H1 (cell line): ENCODE results near the gene ZMIZ1. TPM values are rescaled to one million over a fixed set of nuclear protein-coding genes. Genes with fewer than 3 reads are reported as not detected.

ENCODE experiments used
- CTCF ChIA-PET: fragments of 300-600 bp; sonication (Branson Sonifier 250); formaldehyde crosslinking; loops from one replicate; lab custom pipeline; 2021; ENCODE audit not compliant: partially characterized antibody; lab: Charles Lee
- POLR2A ChIA-PET: fragments of 300-600 bp; sonication (Branson Sonifier 250); formaldehyde crosslinking; loops from one replicate; lab custom pipeline; 2021; ENCODE audit warnings: inconsistent platforms; ENCODE audit not compliant: partially characterized antibody; lab: Charles Lee
- DNase-seq, 2 experiments: peaks; one replicate each; pipeline versions ENCODE4 v3.0.0 to v3.0.0-alpha.2; 2010 to 2022; ENCODE audit warnings: low spot score in 2 of 2, low read depth in 1 of 2, mixed read lengths in 1 of 2
- FAIRE-seq: peaks from 2 replicates; lab custom pipeline; 2011; peaks lifted over from hg19 to GRCh38; lab: Jason Lieb, UNC
- H2AFZ ChIP-seq: 2 replicates; pipeline ENCODE4 v1.8.1; 2012; ENCODE audit warnings: low read length, inconsistent platforms
- H2AK5ac ChIP-seq: 2 replicates; pipeline ENCODE4 v1.6.1; 2013; ENCODE audit warnings: low read depth, low read length
- H2BK120ac ChIP-seq: replicated peaks from 2 replicates; pipeline ENCODE3; 2013; ENCODE audit warnings: low read depth, low read length, inconsistent platforms
- H2BK12ac ChIP-seq: 2 replicates; pipeline ENCODE4 v1.6.1; 2013; ENCODE audit warnings: low read depth, low read length
- H2BK15ac ChIP-seq: 2 replicates; pipeline ENCODE4 v1.6.1; 2013; ENCODE audit warnings: low read length
- H2BK20ac ChIP-seq: 2 replicates; pipeline ENCODE4 v1.6.1; 2013; ENCODE audit warnings: low read length
- H2BK5ac ChIP-seq: 2 replicates; pipeline ENCODE4 v1.6.1; 2013; ENCODE audit warnings: low read depth, low read length
- H3K14ac ChIP-seq: 2 replicates; pipeline ENCODE4 v1.6.1; 2013; ENCODE audit warnings: inconsistent platforms; ENCODE audit not compliant: insufficient read length
- H3K18ac ChIP-seq: 2 replicates; pipeline ENCODE4 v1.6.1; 2013; ENCODE audit warnings: low read length; ENCODE audit errors: extremely low read depth
- H3K23ac ChIP-seq: 2 replicates; pipeline ENCODE4 v1.6.1; 2013; ENCODE audit warnings: inconsistent platforms; ENCODE audit not compliant: insufficient read length
- H3K23me2 ChIP-seq: 2 replicates; pipeline ENCODE4 v1.6.1; 2013; ENCODE audit warnings: low read depth, low read length
- H3K27ac ChIP-seq: 2 replicates; pipeline ENCODE4 v1.6.1; 2011; ENCODE audit warnings: low read depth, low read length, inconsistent platforms
- H3K27me3 ChIP-seq, 4 experiments: replicated peaks in 1 of 4; 1 replicate in 1 of 4; 2 replicates in 3 of 4; pipeline versions ENCODE4 v1.6.1 to v1.8.1; 2011 to 2013; ENCODE audit warnings: low read length in 3 of 4, mild to moderate bottlenecking in 3 of 4, inconsistent platforms in 2 of 4, mixed read lengths in 2 of 4, moderate library complexity in 1 of 4; ENCODE audit not compliant: control insufficient read depth in 3 of 4, insufficient read depth in 3 of 4; ENCODE audit errors: extremely low read depth in 1 of 4
- H3K36me3 ChIP-seq, 4 experiments: 2 replicates each; pipeline versions ENCODE4 v1.6.1 to v1.8.1; 2011 to 2013; ENCODE audit warnings: mild to moderate bottlenecking in 4 of 4, low read length in 3 of 4, moderate library complexity in 2 of 4, control low read depth in 1 of 4, inconsistent platforms in 1 of 4; ENCODE audit not compliant: insufficient read depth in 4 of 4, control insufficient read depth in 2 of 4
- H3K4ac ChIP-seq: replicated peaks from 2 replicates; pipeline ENCODE3; 2013; ENCODE audit warnings: low read length, low read depth, mixed read lengths, inconsistent platforms; ENCODE audit not compliant: insufficient read length
- H3K4me1 ChIP-seq, 4 experiments: replicated peaks in 1 of 4; 1 replicate in 1 of 4; 2 replicates in 3 of 4; pipeline versions ENCODE4 v1.6.1 to v1.8.1; 2011 to 2013; ENCODE audit warnings: low read length in 3 of 4, inconsistent platforms in 2 of 4, mixed read lengths in 1 of 4; ENCODE audit not compliant: insufficient read depth in 4 of 4, control insufficient read depth in 3 of 4
- H3K4me2 ChIP-seq, 2 experiments: 2 replicates each; pipeline versions ENCODE4 v1.6.1 to v1.8.1; 2011 to 2013; ENCODE audit warnings: low read depth in 2 of 2, low read length in 2 of 2, control low read depth in 1 of 2, inconsistent platforms in 1 of 2, mild to moderate bottlenecking in 1 of 2; ENCODE audit not compliant: insufficient read depth in 1 of 2
- H3K4me3 ChIP-seq, 4 experiments: fragments of 200-600, 300-600 bp in 1 of 4; sonication (generic), shearing (Covaris generic), sonication (Bioruptor Twin) in 1 of 4; 2 replicates each; pipeline versions ENCODE4 v1.5.1 to v1.8.1; 2011 to 2016; ENCODE audit warnings: low read length in 4 of 4, low read depth in 3 of 4, control low read depth in 2 of 4, inconsistent platforms in 2 of 4, mild to moderate bottlenecking in 2 of 4, mixed read lengths in 1 of 4, moderate library complexity in 1 of 4; ENCODE audit not compliant: insufficient read depth in 2 of 4; ENCODE audit errors: extremely low read depth in 1 of 4
- H3K56ac ChIP-seq: replicated peaks from 2 replicates; pipeline ENCODE3; 2013; ENCODE audit warnings: low read depth, mild to moderate bottlenecking, mixed read lengths, low read length, inconsistent platforms; ENCODE audit not compliant: insufficient read length
- H3K79me1 ChIP-seq: 2 replicates; pipeline ENCODE4 v1.6.1; 2013; ENCODE audit warnings: low read depth, low read length, control low read depth
- H3K79me2 ChIP-seq, 2 experiments: 2 replicates each; pipeline versions ENCODE4 v1.6.1 to v1.8.1; 2012 to 2013; ENCODE audit warnings: low read length in 2 of 2, mild to moderate bottlenecking in 2 of 2, inconsistent platforms in 1 of 2; ENCODE audit not compliant: insufficient read depth in 2 of 2, control insufficient read depth in 1 of 2
- H3K9ac ChIP-seq, 4 experiments: replicated peaks in 1 of 4; 1 replicate in 1 of 4; 2 replicates in 3 of 4; pipeline versions ENCODE4 v1.6.1 to v1.8.1; 2011 to 2013; ENCODE audit warnings: low read depth in 3 of 4, low read length in 3 of 4, control low read depth in 2 of 4, mild to moderate bottlenecking in 2 of 4, moderate library complexity in 2 of 4, inconsistent platforms in 1 of 4; ENCODE audit errors: extremely low read depth in 1 of 4
- H3K9me3 ChIP-seq, 2 experiments: 2 replicates each; pipeline versions ENCODE4 v1.6.1 to v1.8.1; 2012 to 2013; ENCODE audit warnings: mild to moderate bottlenecking in 2 of 2, moderate library complexity in 2 of 2, control low read depth in 1 of 2, inconsistent platforms in 1 of 2, low read depth in 1 of 2, low read length in 1 of 2, mixed read lengths in 1 of 2; ENCODE audit not compliant: insufficient read depth in 2 of 2
- H4K20me1 ChIP-seq, 2 experiments: replicated peaks in 1 of 2; 2 replicates each; pipeline versions ENCODE3 to v1.8.1; 2011 to 2013; ENCODE audit warnings: inconsistent platforms in 2 of 2, low read length in 2 of 2, mild to moderate bottlenecking in 1 of 2; ENCODE audit not compliant: insufficient read depth in 2 of 2, control insufficient read depth in 1 of 2
- H4K5ac ChIP-seq: 2 replicates; pipeline ENCODE4 v1.6.1; 2013; ENCODE audit warnings: low read length, low read depth, mixed read lengths, inconsistent platforms; ENCODE audit not compliant: insufficient read length
- H4K8ac ChIP-seq: 2 replicates; pipeline ENCODE4 v1.8.0; 2013; ENCODE audit warnings: mild to moderate bottlenecking, moderate library complexity, low read length, inconsistent platforms; ENCODE audit not compliant: insufficient read depth; ENCODE audit errors: extremely low read depth
- H4K91ac ChIP-seq: replicated peaks from 2 replicates; pipeline ENCODE3; 2013; ENCODE audit warnings: low read length, mixed read lengths, inconsistent platforms; ENCODE audit not compliant: insufficient read length
- CTCF ChIP-seq, 3 experiments: IDR thresholded peaks; 1 replicate in 2 of 3; 2 replicates in 1 of 3; pipeline versions ENCODE4 v1.5.1 to v1.6.1; 2011; ENCODE audit warnings: low read length in 3 of 3, mild to moderate bottlenecking in 3 of 3, inconsistent platforms in 2 of 3, low read depth in 1 of 3, moderate library complexity in 1 of 3; ENCODE audit not compliant: insufficient read depth in 1 of 3; ENCODE audit errors: control extremely low read depth in 1 of 3
- E2F6 ChIP-seq: IDR thresholded peaks from 2 replicates; pipeline ENCODE4 v1.6.1; 2012; ENCODE audit warnings: inconsistent platforms
- GABPA ChIP-seq: IDR thresholded peaks from 2 replicates; pipeline ENCODE4 v1.6.1; 2011; ENCODE audit warnings: mild to moderate bottlenecking, low read length, moderate library complexity, borderline replicate concordance; ENCODE audit not compliant: insufficient read depth
- HDAC6 ChIP-seq: IDR thresholded peaks from one replicate; pipeline ENCODE4 v1.7.1; 2012; ENCODE audit warnings: low read depth, mild to moderate bottlenecking, inconsistent platforms, low read length, moderate library complexity
- NANOG ChIP-seq: IDR thresholded peaks from 2 replicates; pipeline ENCODE4 v1.6.1; 2011; ENCODE audit warnings: low read length, low read depth, mild to moderate bottlenecking, inconsistent platforms; ENCODE audit not compliant: insufficient read depth, poor library complexity, severe bottlenecking
- RNF2 ChIP-seq: fragments of 200-900, 300-1000 bp; sonication (generic); IDR thresholded peaks from 2 replicates; pipeline ENCODE4 v1.7.1; 2016; ENCODE audit warnings: borderline replicate concordance, low read depth, mild to moderate bottlenecking, antibody characterized with exemption, low read length; ENCODE audit not compliant: poor library complexity, severe bottlenecking; ENCODE audit errors: missing control alignments
- SIN3A ChIP-seq, 2 experiments: IDR thresholded peaks in 1 of 2; conservative IDR thresholded peaks in 1 of 2; 2 replicates each; pipeline ENCODE4 v1.6.1; 2011 to 2012; ENCODE audit warnings: low read length in 2 of 2, improper control_type of control experiment in 1 of 2, low read depth in 1 of 2, mild to moderate bottlenecking in 1 of 2
- SP4 ChIP-seq: IDR thresholded peaks from 2 replicates; pipeline ENCODE4 v1.6.1; 2012; ENCODE audit warnings: low read length, inconsistent platforms
- WGBS, 2 experiments: shearing (Covaris generic) in 1 of 2; methylation state at CpG; one replicate each; pipeline versions ENCODE4 v1.1.6 to v1.1.7; 2013 to 2015; ENCODE audit warnings: low lambda C conversion rate in 2 of 2, mixed read lengths in 2 of 2, inconsistent platforms in 1 of 2, low coverage in 1 of 2, missing lambda C conversion rate in 1 of 2; ENCODE audit not compliant: insufficient replicate concordance in 2 of 2, insufficient coverage in 1 of 2, insufficient read length in 1 of 2; ENCODE audit errors: extremely low coverage in 1 of 2, missing lambda C conversion rate in 1 of 2; 5-methylcytosine and 5-hydroxymethylcytosine counted together
- polyA plus RNA-seq, 7 experiments: library from polyadenylated mRNA; depleted of rRNA in 3 of 7; stranded (reverse) in 5 of 7; unstranded in 2 of 7; fragments of >200 nt in 5 of 7; fragments of 200-250 nt in 2 of 7; gene quantifications; 1 replicate in 5 of 7; 2 replicates in 1 of 7; 4 replicates in 1 of 7; pipeline versions ENCODE4 v1.2.1 to v1.2.3, GENCODE V29; 2011 to 2013; ENCODE audit warnings: missing spikeins in 2 of 7, mixed read lengths in 2 of 7
- total RNA-seq: library from RNA; stranded (reverse); fragmentation: NEBNext Ultra II Directional; extraction: Animal tissue kit (Norgen Biotek cat#: 25700); gene quantifications from 2 replicates; pipeline ENCODE4 v1.2.1, GENCODE V29; 2021

The ZMIZ1 gene
- total and polyA plus RNA-seq, 2 of the 8 experiments (the other 6 are each of a cell fraction or from before 2014, with no cell fraction given), result 8.1 to 28.0 TPM

DNA sequence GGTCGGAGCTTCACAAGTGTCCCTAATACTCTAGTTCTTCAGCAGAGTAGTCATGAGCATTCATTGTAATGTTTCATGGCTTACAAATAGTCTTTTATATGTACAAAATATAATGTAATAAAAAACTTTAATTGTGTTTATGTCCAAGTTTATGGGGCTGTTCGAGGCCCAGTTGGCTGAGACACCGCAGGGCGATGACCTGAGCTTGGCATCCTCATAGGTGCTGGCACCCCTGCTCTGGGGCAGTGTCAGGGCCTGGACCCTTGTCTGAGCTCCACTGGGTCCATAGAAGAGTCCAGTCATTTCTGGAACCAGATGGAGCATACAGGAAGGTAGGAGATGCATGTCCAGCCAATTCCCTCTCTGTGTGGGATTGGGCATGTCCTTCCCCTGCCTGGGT, 12.9 kb upstream of the ZMIZ1 start:
- Histone ChIP-seq H3K4me3 (no peak overlapping the region), H2AFZ (no peak overlapping the region), H3K9me3 (no peaks in the 10 kb centered on the region), H4K91ac (no peak overlapping the region), H3K27me3 (peaks cover 0 to 12% (median 0%) of the 10 kb centered on the region in 4 experiments; a peak in 2 of 7 replicates), H2BK20ac (no peak overlapping the region), H3K4me1 (peaks cover 0 to 34% (median 16%) of the 10 kb centered on the region in 4 experiments; a peak in 6 of 7 replicates), H2BK120ac (no peak overlapping the region), H4K8ac (no peak overlapping the region), H2AK5ac (no peak overlapping the region), H3K79me1 (no peaks in the 10 kb centered on the region), H3K79me2 (no peaks in the 10 kb centered on the region), H2BK12ac (no peak overlapping the region), H3K23ac (no peak overlapping the region), H3K4ac (no peak overlapping the region), H3K36me3 (no peaks in the 10 kb centered on the region), H4K5ac (no peak overlapping the region), H2BK5ac (no peak overlapping the region), H3K56ac (no peak overlapping the region), H3K9ac (no peak overlapping the region), H3K23me2 (no peaks in the 10 kb centered on the region), H3K18ac (0 out of 2 replicates have a peak overlapping the region, but pooled peaks have one; percentile 27), H3K4me2 (no peak overlapping the region), H3K14ac (no peak overlapping the region), H2BK15ac (no peak overlapping the region), H3K27ac (no peak overlapping the region), H4K20me1 (no peaks in the 10 kb centered on the region)
- WGBS, 2 experiments, result 88% methylated on average over 4 of the region's 4 CpGs; no CpG with 5 or more reads in 1 of the 2 experiments
- FAIRE-seq (no peak), DNase-seq (no peak)
- CTCF ChIA-PET, result interaction anchor here (0.6 to 1.9 kb wide), 6 partner anchors 10 to 936 kb away, joined by 3 to 4 read pairs (median 4); no protein-coding TSS in a partner anchor
- POLR2A ChIA-PET, result no interaction called here
- TF ChIP-seq HDAC6, result no peak
- no peak for TF ChIP-seq NANOG
- no peak for TF ChIP-seq SP4
- TF ChIP-seq E2F6, result no peak
- no peak for TF ChIP-seq CTCF (IDR thresholded peaks at IDR 0.05; ENCODE audit: control extremely low read depth in 1 of 3, insufficient read depth in 1 of 3, low read depth in 1 of 3, low read length in 3 of 3)
- TF ChIP-seq GABPA, result no peak
- no peak for TF ChIP-seq SIN3A (conservative IDR thresholded peaks at IDR 0.05 in 1 of 2, IDR thresholded peaks at IDR 0.05 in 1 of 2; ENCODE audit: low read depth in 1 of 2, low read length in 2 of 2)
- TF ChIP-seq RNF2, result no peak
